GM12872 (cell line): ENCODE results near the gene IL18BP.

Experiments
- TF ChIP-seq, protein P1 (sequence below): IDR thresholded peaks from 3 replicates; pipeline ENCODE4 v1.5.1; 2011; ENCODE audit warnings: low read depth, mild to moderate bottlenecking, low read length, moderate library complexity; ENCODE audit not compliant: insufficient read depth

The IL18BP gene

DNA sequence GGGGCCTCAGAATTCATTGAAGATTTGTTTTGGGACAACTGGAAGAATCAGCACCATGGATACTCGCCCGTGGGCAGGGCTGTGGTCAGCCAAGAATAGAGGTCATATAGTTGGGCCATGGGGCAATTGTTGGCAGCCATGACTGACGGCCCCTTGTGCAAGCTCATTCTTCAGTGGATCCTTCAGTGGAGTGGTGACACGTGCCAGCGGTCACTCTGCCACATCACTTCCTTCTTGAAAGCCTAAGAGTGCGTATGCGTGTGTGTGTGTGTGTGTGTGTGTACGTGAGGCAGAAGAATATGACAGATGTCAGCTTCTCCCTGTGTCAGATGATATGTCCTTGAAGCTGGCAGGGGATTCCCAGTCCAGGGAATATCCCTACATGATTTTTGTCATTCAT, 1.8 kb upstream of the IL18BP start:
- TF ChIP-seq, protein P1, sequence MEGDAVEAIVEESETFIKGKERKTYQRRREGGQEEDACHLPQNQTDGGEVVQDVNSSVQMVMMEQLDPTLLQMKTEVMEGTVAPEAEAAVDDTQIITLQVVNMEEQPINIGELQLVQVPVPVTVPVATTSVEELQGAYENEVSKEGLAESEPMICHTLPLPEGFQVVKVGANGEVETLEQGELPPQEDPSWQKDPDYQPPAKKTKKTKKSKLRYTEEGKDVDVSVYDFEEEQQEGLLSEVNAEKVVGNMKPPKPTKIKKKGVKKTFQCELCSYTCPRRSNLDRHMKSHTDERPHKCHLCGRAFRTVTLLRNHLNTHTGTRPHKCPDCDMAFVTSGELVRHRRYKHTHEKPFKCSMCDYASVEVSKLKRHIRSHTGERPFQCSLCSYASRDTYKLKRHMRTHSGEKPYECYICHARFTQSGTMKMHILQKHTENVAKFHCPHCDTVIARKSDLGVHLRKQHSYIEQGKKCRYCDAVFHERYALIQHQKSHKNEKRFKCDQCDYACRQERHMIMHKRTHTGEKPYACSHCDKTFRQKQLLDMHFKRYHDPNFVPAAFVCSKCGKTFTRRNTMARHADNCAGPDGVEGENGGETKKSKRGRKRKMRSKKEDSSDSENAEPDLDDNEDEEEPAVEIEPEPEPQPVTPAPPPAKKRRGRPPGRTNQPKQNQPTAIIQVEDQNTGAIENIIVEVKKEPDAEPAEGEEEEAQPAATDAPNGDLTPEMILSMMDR = no peak

DNA sequence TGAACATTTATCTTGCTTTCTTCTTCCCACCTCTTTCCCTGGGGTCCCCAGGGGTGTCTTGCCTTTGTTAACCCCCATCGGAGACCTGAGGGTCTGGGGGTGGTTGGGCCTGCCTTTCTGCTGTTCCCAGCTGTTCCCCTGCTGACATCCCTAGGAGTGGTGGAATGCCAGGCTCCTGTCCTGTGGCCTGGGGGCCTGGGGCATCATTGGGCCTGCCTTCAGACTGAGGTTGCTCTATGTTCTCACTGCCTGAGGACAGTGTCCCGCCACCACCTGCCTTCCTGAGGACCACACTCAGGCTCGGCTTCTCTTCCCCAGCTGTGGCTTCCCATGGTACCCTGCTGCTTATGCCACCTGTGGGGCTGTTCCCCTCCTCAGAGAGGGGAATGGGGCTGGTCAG, 1.1 kb upstream of the IL18BP start:
- TF ChIP-seq, protein P1 = no peak

DNA sequence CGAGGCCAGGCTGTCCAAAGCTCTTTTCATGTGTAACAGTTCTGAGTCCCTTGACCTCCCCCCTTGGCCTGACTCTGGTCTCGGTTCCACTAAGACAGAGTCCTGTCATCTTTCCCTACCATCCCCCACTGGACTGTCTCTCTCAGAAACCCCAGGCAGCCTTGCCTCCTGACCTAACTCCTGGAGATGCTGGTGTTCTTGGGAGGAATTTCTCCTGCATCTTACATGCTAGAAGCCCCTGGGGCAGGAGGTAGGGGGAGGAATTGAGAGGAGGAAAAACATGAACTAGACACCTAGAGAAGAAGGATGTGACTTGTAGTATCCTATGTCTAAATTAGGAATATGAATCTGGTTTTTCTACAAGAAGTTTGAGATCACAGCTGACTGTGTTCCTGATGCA, 648 bp upstream of the IL18BP start:
- TF ChIP-seq, protein P1 = no peak

DNA sequence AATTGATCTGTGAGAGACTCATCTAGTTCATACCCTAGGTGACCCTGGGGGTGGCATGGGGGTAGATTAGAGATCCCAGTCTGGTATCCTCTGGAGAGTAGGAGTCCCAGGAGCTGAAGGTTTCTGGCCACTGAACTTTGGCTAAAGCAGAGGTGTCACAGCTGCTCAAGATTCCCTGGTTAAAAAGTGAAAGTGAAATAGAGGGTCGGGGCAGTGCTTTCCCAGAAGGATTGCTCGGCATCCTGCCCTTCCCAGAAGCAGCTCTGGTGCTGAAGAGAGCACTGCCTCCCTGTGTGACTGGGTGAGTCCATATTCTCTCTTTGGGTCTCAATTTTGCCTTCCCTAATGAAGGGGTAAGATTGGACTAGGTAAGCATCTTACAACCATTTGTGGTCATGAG, 653 bp downstream of the IL18BP start:
- TF ChIP-seq, protein P1 = no peak

DNA sequence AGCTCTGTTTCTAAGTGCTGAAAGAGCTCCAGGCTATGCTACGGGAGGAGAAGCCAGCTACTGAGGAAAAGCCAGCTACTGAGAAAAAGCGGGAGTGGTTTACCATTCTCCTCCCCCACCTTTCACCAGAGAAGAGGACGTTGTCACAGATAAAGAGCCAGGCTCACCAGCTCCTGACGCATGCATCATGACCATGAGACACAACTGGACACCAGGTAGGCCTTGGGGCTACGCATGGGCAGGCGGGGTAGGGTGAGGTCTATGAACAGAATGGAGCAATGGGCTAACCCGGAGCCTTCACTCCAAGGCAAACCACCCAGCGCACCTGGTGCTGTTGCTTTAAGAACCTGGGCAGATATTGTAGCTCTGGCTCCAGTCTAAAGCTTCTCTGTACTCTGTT, 1.1 kb downstream of the IL18BP start:
- TF ChIP-seq, protein P1 = no peak

DNA sequence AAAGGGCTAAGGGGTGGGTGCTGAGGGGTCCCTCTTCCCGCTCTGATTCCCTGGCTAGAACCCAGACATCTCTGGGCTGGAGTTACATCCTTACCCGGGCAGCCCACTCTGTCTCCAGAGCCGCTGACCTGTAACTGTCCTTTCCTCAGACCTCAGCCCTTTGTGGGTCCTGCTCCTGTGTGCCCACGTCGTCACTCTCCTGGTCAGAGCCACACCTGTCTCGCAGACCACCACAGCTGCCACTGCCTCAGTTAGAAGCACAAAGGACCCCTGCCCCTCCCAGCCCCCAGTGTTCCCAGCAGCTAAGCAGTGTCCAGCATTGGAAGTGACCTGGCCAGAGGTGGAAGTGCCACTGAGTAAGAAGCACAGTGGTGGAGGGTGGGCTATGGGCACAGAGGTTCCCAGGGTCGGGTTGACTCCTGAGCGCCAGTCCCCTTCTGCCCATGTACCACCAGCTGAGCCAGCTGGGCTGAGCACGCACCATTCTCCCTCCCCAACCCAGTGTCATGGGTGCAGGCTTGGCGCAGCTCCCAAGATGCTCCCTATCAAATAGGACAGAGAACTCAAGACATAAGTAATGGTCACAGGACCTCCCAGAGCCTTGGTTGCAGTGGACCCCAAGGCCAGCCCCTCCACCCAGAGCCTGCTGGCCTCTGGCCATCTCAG, 1.6 kb downstream of the IL18BP start:
- TF ChIP-seq, protein P1 = no peak

DNA sequence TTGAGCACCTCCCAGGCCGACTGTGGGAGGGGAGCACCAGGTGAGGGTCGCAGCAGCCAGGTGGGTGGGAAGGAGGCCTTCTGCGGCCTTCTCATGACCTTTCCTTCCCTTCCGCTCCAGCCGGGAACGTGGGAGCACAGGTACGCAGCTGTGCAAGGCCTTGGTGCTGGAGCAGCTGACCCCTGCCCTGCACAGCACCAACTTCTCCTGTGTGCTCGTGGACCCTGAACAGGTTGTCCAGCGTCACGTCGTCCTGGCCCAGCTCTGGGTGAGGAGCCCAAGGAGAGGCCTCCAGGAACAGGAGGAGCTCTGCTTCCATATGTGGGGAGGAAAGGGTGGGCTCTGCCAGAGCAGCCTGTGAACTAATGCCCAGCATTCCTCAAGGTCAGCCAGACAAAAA, 2.6 kb downstream of the IL18BP start:
- TF ChIP-seq, protein P1 = no peak
